Measurements from ENCODE around the gene ARHGAP22. TPM values are rescaled to one million over a fixed set of nuclear protein-coding genes. Genes with fewer than 3 reads are reported as not detected.

ARHGAP22 gene
- total and polyA plus RNA-seq, 2 experiments from 2014 or later: 41.9 to 44.4 TPM

DNA sequence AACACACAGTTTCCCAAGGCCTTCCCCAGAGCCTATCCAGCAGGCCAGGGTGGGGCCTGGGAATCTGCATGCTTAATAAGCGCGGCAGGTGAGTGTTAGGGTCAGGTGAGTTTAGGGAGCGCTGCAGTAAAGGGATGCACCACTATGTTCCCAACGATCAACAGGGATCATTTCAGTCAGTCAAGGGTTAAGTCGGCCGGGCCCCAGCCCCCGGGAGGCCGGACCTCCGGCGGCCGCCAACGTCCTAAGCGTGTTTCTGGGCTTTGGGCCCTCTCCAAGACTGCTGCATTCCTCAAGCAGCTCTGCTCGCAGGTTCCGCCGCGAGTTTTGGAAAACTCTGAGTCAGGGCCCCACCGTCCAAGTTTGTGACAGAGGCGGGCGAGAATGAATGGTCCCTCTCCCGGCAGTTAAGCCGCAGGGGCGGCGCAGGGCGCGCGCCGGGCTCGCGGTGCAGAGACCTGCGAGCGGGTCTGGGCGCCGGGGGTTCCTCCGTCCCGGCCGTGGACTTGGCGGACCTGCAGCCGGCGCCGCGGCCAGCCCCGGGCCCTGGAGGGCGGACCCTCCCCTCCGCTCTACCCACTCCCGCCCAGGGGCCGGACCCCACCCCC is 81.6 kb downstream of the ARHGAP22 start:
- H3K36me3 ChIP-seq (ENCODE audit: low read depth): no peaks in the 10 kb centered on the region
- H2AFZ ChIP-seq: no peak overlapping the region
- H3K4me2 ChIP-seq (ENCODE audit: unreplicated experiment): peak overlapping the region; percentile 76
- in situ Hi-C loops (cut with MboI): loop anchor here (10.0 kb wide), 1 partner anchor 159 kb away; no protein-coding TSS in a partner anchor
- no peaks in the 10 kb centered on the region for H3K9me3 ChIP-seq (ENCODE audit: low read depth)
- no peaks in the 10 kb centered on the region for H3K27me3 ChIP-seq (replicated peaks; ENCODE audit: insufficient read depth)
- H3K79me2 ChIP-seq (ENCODE audit: insufficient read depth): peaks cover 79% of the 10 kb centered on the region
- TF ChIP-seq EZH2 (IDR thresholded peaks at IDR 0.05; ENCODE audit: insufficient read depth, poor library complexity, severe bottlenecking): no peak
- TF ChIP-seq EZH2phosphoT487 (IDR thresholded peaks at IDR 0.05; ENCODE audit: insufficient read depth, low read depth): no peak
- no peaks in the 10 kb centered on the region; the same call in 1 of the 2 replicates for H4K20me1 ChIP-seq (ENCODE audit: insufficient read depth)
- H3K27ac ChIP-seq: peak overlapping the region; percentile 29; the same call in 1 of the 2 replicates
- peaks cover 44% of the 10 kb centered on the region for H3F3A ChIP-seq (ENCODE audit: insufficient read depth)
- H3K4me3 ChIP-seq: peak overlapping the region; percentile 68
- no peaks in the 10 kb centered on the region for H3K9me2 ChIP-seq (ENCODE audit: insufficient read depth)
- peaks cover 43% of the 10 kb centered on the region for H3K4me1 ChIP-seq (ENCODE audit: insufficient read depth)
- DNase-seq: peak; percentile 98
- peak overlapping the region; percentile 41 for H3K9ac ChIP-seq
- 3% methylated on average over 22 to 46 of the region's 47 CpGs for WGBS, 2 experiments (ENCODE audit: low coverage in 1 of 2, low lambda C conversion rate in 2 of 2, missing lambda C conversion rate in 2 of 2)

DNA sequence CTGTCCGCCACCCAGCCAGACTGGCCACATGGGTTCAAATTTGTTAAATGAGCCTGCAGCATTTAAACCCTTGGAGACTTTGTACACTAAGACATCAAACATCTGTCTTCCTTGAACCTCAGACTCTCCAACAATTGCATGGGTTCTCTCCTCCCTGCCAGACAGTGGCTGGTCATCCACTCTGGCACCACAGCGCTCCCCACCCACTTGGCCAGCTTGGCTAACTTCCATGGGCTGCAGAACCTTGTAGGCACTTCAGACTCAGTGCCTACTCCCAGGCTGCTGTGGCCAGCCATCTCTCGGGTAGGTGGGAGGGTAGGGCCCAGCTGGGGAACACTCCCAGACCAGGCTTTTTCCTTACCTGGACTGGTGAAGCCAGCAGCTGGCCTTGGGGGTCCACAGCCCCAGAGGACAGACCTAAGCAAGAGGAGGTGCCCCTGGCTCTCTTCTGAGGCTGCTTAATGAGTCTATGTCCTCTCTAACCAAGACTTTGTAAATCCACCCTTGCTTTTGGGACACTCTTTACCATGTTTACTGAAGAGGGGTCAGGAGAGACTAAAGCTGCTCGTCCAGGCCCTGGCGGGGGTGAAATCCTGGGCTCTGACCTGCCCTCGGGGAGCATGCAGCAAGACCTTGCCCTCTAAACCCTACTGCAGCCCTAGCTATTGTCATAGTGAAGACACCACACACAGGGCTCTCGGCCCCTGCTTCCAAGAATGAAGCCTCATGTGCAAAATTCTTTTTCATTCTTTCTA is 82.7 kb downstream of the ARHGAP22 start:
- Histone ChIP-seq H3K9me2 (ENCODE audit: insufficient read depth) (no peaks in the 10 kb centered on the region), H3K4me1 (ENCODE audit: insufficient read depth) (peaks cover 43% of the 10 kb centered on the region), H3K4me3 (no peak overlapping the region), H3K4me2 (ENCODE audit: unreplicated experiment) (no peak overlapping the region), H3F3A (ENCODE audit: insufficient read depth) (peaks cover 39% of the 10 kb centered on the region), H3K9me3 (ENCODE audit: low read depth) (no peaks in the 10 kb centered on the region), H2AFZ (no peak overlapping the region), H3K9ac (no peak overlapping the region), H3K36me3 (ENCODE audit: low read depth) (no peaks in the 10 kb centered on the region), H3K27me3 (replicated peaks; ENCODE audit: insufficient read depth) (no peaks in the 10 kb centered on the region), H3K27ac (no peak overlapping the region), H3K79me2 (ENCODE audit: insufficient read depth) (peaks cover 79% of the 10 kb centered on the region), H4K20me1 (ENCODE audit: insufficient read depth) (no peaks in the 10 kb centered on the region; the same call in 1 of the 2 replicates)
- TF ChIP-seq EZH2 (IDR thresholded peaks at IDR 0.05; ENCODE audit: insufficient read depth, poor library complexity, severe bottlenecking): no peak
- no peak for TF ChIP-seq EZH2phosphoT487 (IDR thresholded peaks at IDR 0.05; ENCODE audit: insufficient read depth, low read depth)
- DNase-seq: peak; percentile 55
- WGBS, 2 experiments (ENCODE audit: low coverage in 1 of 2, low lambda C conversion rate in 2 of 2, missing lambda C conversion rate in 2 of 2): 98 to 99% methylated on average over 7 of the region's 7 CpGs
- in situ Hi-C loops (cut with MboI): loop anchor here (10.0 kb wide), 1 partner anchor 157 kb away; no protein-coding TSS in a partner anchor

- no peak overlapping the region for H2AFZ ChIP-seq
- H3K4me3 ChIP-seq: no peak overlapping the region
- no peaks in the 10 kb centered on the region for H3K27me3 ChIP-seq (replicated peaks; ENCODE audit: insufficient read depth)
- peaks cover 86% of the 10 kb centered on the region for H3K79me2 ChIP-seq (ENCODE audit: insufficient read depth)
- no peak overlapping the region for H3K27ac ChIP-seq
- 99% methylated on average over 7 of the region's 7 CpGs for WGBS, 2 experiments (ENCODE audit: low coverage in 1 of 2, low lambda C conversion rate in 2 of 2, missing lambda C conversion rate in 2 of 2)
- H3K9ac ChIP-seq: no peak overlapping the region
- no peaks in the 10 kb centered on the region for H3K9me3 ChIP-seq (ENCODE audit: low read depth)
- in situ Hi-C loops (cut with MboI): loop anchor here (10.0 kb wide), 1 partner anchor 156 kb away; no protein-coding TSS in a partner anchor
- H3K36me3 ChIP-seq (ENCODE audit: low read depth): 0 out of 2 replicates have a peak, but pooled peaks cover 2% of the 10 kb centered on the region
- no peaks in the 10 kb centered on the region; the same call in 1 of the 2 replicates for H4K20me1 ChIP-seq (ENCODE audit: insufficient read depth)
- TF ChIP-seq EZH2 (IDR thresholded peaks at IDR 0.05; ENCODE audit: insufficient read depth, poor library complexity, severe bottlenecking) (no peak), EZH2phosphoT487 (IDR thresholded peaks at IDR 0.05; ENCODE audit: insufficient read depth, low read depth) (no peak)
- no peak overlapping the region for H3K4me2 ChIP-seq (ENCODE audit: unreplicated experiment)
- no peak for DNase-seq
- peaks cover 28% of the 10 kb centered on the region for H3K4me1 ChIP-seq (ENCODE audit: insufficient read depth)
- H3K9me2 ChIP-seq (ENCODE audit: insufficient read depth): no peaks in the 10 kb centered on the region
- H3F3A ChIP-seq (ENCODE audit: insufficient read depth): peaks cover 25% of the 10 kb centered on the region
Observed at GRCh38 chr10:48520594-48520993, 84.3 kb downstream of the ARHGAP22 start.

GRCh38 chr10:48520184-48520506 is 84.7 kb downstream of the ARHGAP22 start:
- Histone ChIP-seq H3K79me2 (ENCODE audit: insufficient read depth) (peaks cover 86% of the 10 kb centered on the region), H3K4me1 (ENCODE audit: insufficient read depth) (peaks cover 24% of the 10 kb centered on the region), H2AFZ (no peak overlapping the region), H4K20me1 (ENCODE audit: insufficient read depth) (no peaks in the 10 kb centered on the region; the same call in 1 of the 2 replicates), H3K9ac (no peak overlapping the region), H3K4me2 (ENCODE audit: unreplicated experiment) (no peak overlapping the region), H3K9me2 (ENCODE audit: insufficient read depth) (no peaks in the 10 kb centered on the region), H3K27ac (no peak overlapping the region), H3F3A (ENCODE audit: insufficient read depth) (peaks cover 25% of the 10 kb centered on the region), H3K36me3 (ENCODE audit: low read depth) (0 out of 2 replicates have a peak, but pooled peaks cover 6% of the 10 kb centered on the region), H3K9me3 (ENCODE audit: low read depth) (no peaks in the 10 kb centered on the region), H3K4me3 (no peak overlapping the region), H3K27me3 (replicated peaks; ENCODE audit: insufficient read depth) (no peaks in the 10 kb centered on the region)
- DNase-seq: no peak
- TF ChIP-seq EZH2 (IDR thresholded peaks at IDR 0.05; ENCODE audit: insufficient read depth, poor library complexity, severe bottlenecking) (no peak), EZH2phosphoT487 (IDR thresholded peaks at IDR 0.05; ENCODE audit: insufficient read depth, low read depth) (no peak)
- WGBS, 2 experiments (ENCODE audit: low coverage in 1 of 2, low lambda C conversion rate in 2 of 2, missing lambda C conversion rate in 2 of 2): 67 to 69% methylated on average over 3 of the region's 3 CpGs
- in situ Hi-C loops (cut with MboI): loop anchor here (10.0 kb wide), 1 partner anchor 155 kb away; no protein-coding TSS in a partner anchor
